D721Med (cell line): Measurements from ENCODE around the gene SEPTIN6.
A peak's percentile ranks its signal among the peaks of the same experiment; 100 is the strongest.

Experiments used
- DNase-seq: peaks from one replicate; pipeline ENCODE4 v3.0.0; 2011; ENCODE audit warnings: low spot score; ENCODE audit not compliant: insufficient read length
- FAIRE-seq: peaks from 2 replicates; lab custom pipeline; 2011; peaks lifted over from hg19 to GRCh38; lab: Jason Lieb, UNC
- CTCF ChIP-seq: IDR thresholded peaks from 2 replicates; pipeline ENCODE4 v1.5.1; 2012; ENCODE audit warnings: mild to moderate bottlenecking, control low read depth; ENCODE audit not compliant: insufficient read depth; ENCODE audit errors: missing control alignments

Gene SEPTIN6

GRCh38 chrX:119698845-119699244 is 5.9 kb upstream of the SEPTIN6 start:
- peak; percentile 21 for DNase-seq
- no peak for FAIRE-seq
- TF ChIP-seq CTCF = peak; percentile 56

GRCh38 chrX:119696251-119696890 is 3.4 kb upstream of the SEPTIN6 start:
- FAIRE-seq (no peak), DNase-seq (no peak)
- no peak for TF ChIP-seq CTCF

GRCh38 chrX:119695535-119696050 is 2.6 kb upstream of the SEPTIN6 start:
- TF ChIP-seq CTCF = no peak
- no peak for DNase-seq
- no peak for FAIRE-seq

- no peak for FAIRE-seq
- DNase-seq = no peak
- TF ChIP-seq CTCF = no peak
Observed at GRCh38 chrX:119694601-119695534, 1.9 kb upstream of the SEPTIN6 start.

GRCh38 chrX:119693996-119694451 is 1.1 kb upstream of the SEPTIN6 start:
- no peak for DNase-seq
- no peak for TF ChIP-seq CTCF
- FAIRE-seq = no peak

- no peak for TF ChIP-seq CTCF
- FAIRE-seq = no peak
- DNase-seq = peak; percentile 18
Observed at GRCh38 chrX:119692191-119693039, 553 bp downstream of the SEPTIN6 start.
